Pulmonary artery endothelial cell (primary cell): ENCODE results near the gene CELA2A. TPM values are rescaled to one million over a fixed set of nuclear protein-coding genes. Genes with fewer than 3 reads are reported as not detected.

Source experiments
- DNase-seq: peaks from one replicate; pipeline ENCODE4 v3.0.0-alpha.2; 2011; ENCODE audit warnings: low read depth, low spot score
- total RNA-seq: library from RNA; depleted of rRNA; stranded (reverse); fragments of >200 nt; gene quantifications from 2 replicates; pipeline ENCODE4 v1.2.3, GENCODE V29; 2014

Gene CELA2A
- not detected in 2 replicates for total RNA-seq

DNA sequence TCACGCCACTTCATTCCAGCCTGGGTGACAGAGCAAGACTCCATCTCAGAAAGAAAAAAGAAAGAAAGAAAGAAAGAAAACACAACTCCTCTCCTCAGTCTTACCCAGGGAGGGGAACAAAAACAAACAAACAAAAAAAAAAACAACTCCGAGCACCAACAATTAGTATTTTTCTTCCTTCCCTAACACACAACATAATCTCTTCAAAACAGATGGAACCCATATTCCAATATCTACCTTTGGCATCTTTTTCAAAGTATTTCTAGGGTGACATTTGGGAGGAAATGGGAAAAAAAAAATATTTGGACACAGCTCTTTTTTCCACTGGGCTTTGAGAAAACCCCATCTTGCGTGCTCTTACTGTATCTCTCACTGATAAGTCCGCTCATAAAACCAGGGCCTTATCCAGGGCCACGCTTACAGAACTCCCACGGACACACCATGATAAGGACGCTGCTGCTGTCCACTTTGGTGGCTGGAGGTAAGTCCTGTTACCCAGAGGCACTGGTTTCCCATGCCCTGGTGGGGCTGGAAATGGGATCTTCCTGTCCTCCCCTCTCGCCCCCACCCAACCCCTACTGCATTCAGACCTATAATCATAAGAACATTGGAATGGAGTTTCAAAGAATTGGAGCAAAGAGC is at the start of gene CELA2A:
Gene CELA2A (plus strand): TSS at position 420 of the 642 bp plus-strand sequence. CDS start 22 bp downstream, at position 442.
- DNase-seq: no peak

- DNase-seq: no peak
Observed at GRCh38 chr1:15407580-15407979, 49.0 kb upstream of the CELA2A start.

GRCh38 chr1:15408890-15409387 is 47.6 kb upstream of the CELA2A start:
- no peak for DNase-seq

DNA sequence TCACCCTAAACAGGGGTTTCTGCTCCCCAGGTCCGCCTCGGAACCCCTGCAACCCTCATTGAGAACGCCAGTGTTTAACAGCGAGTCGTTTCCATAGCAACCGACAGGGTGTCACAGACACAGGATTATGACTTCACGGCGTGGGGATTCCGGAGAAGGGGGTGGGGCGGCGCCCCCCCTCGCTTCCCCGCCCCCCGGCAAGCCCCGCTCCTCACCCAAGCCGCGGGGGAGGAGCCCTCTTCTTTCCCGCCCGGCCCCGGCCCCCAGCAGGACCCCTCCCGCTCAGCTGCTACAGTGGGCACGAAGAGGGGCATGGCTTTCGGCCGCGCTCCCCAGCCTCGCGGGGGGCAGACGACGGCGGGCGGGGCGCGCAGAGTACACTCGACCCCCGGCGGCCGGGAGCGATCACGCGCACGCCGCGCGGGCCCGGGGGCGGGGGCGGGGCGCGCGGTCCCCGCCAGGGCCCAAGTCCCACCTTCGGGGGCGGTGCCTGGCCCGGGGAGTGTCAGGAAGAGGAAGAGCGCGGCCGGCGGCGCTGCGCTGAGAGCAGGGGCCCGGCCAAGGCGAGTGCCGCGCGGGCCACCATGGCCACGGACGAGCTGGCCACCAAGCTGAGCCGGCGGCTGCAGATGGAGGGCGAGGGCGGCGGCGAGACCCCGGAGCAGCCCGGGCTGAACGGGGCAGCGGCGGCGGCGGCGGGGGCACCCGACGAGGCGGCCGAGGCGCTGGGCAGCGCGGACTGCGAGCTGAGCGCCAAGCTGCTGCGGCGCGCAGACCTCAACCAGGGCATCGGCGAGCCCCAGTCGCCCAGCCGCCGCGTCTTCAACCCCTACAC is 46.9 kb upstream of the CELA2A start, which contains the start of gene EFHD2:
Gene EFHD2 (plus strand): TSS at position 501 of the 835 bp plus-strand sequence. CDS start 84 bp downstream, at position 585.
- DNase-seq: no peak

DNA sequence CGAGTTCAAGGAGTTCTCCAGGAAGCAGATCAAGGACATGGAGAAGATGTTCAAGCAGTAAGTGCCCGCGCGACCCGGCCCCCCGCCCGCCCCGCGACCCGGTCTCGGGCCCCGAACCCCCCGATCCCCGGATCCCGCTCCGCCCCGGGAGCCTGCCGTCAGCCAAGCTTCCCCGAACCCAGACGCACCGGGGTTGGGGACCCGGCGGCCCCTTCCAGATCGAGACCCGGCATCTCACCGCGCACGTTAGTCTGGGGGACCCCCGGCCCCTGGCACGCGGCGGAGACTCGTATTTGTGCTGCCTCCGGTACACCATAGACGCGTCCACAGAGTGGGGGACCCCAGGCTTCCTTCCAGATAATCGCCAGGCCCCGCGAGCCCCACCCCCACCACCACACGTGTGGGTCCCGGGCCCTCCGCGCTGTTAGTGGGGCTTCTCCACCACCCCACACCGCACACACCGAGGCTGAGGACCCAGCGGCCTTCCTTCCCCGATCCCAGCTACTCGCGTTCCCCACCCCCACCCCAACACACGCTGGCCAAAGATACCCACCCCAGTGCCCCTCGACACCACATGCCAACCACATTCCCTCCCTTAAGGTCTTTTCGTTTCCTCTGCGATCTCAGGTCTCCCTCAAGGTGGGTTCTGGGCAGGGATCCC is 46.2 kb upstream of the CELA2A start:
- DNase-seq: no peak

- no peak for DNase-seq
Observed at GRCh38 chr1:15410884-15411245, 45.7 kb upstream of the CELA2A start.

GRCh38 chr1:15411593-15412137 is 44.9 kb upstream of the CELA2A start:
- no peak for DNase-seq

GRCh38 chr1:15412175-15412800 is 44.2 kb upstream of the CELA2A start:
- no peak for DNase-seq

GRCh38 chr1:15412843-15413242 is 43.7 kb upstream of the CELA2A start:
- DNase-seq: no peak

DNA sequence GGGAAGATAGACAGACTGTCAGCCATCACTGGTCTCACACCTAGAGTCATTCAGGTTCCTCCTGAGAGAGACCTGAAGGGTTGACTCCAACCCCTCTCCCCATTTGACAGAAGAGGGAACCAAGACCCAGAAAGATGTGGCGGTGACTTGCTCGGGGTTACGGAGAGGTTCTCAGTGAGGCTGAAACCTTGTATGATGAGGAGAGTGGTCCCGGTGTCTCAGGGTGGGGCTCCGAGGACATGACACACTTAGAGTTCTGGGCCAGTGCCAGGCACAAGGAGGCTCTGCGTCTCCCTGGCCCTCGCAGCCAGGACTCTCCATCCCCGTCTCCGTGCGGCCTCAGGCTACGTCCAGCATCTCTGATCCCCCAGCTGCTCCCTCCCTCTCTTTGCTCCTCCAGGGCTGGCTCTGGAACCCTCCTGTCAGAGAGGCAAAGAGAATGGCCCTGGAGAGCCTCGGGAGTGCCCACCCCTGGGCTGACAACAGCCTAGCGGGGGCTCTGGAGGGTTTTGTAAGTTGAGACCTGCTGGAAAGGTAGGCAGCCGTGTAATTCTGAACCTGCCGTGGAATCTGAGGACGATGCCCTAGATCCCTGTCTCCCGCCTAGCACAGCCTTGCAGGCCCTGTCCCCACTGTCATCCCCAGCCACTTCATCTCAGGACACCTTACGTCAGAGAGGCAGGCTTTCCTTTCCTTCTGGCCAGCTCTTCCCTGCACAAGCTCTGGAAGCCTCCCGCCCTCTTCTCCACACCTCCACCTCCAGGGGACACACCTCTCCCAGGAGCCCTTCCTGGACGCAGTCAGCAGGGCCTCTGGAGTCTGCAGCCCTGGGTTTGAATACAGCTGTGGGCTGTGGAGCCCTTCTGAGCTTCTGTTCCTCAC is 42.7 kb upstream of the CELA2A start:
- DNase-seq: no peak

DNA sequence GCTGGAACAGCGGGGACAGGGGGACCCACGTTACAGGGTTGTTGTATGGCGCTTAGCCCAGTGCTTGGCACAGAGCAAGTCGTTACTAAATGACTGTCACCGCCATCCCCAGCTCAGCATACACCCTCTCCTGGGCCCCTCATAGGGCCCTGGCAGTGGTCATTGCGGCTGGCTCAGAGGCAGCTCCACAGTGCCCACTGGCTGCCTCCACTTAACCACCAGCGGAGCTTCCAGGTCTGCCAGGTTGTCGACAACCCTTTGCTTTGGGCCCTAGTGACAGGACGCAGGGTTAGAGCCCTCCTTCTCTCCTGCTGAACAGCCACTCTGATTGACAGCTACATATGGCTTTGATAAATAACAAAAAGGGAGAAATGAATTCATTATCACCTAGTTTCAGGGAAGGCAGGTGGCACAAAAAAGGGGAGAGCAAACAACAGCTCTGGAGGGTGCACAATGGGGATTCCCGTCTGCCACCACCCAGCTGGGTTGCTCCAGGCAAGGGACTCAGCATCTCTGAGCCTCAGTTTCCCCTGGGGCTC is 42.0 kb upstream of the CELA2A start:
- DNase-seq: no peak

DNA sequence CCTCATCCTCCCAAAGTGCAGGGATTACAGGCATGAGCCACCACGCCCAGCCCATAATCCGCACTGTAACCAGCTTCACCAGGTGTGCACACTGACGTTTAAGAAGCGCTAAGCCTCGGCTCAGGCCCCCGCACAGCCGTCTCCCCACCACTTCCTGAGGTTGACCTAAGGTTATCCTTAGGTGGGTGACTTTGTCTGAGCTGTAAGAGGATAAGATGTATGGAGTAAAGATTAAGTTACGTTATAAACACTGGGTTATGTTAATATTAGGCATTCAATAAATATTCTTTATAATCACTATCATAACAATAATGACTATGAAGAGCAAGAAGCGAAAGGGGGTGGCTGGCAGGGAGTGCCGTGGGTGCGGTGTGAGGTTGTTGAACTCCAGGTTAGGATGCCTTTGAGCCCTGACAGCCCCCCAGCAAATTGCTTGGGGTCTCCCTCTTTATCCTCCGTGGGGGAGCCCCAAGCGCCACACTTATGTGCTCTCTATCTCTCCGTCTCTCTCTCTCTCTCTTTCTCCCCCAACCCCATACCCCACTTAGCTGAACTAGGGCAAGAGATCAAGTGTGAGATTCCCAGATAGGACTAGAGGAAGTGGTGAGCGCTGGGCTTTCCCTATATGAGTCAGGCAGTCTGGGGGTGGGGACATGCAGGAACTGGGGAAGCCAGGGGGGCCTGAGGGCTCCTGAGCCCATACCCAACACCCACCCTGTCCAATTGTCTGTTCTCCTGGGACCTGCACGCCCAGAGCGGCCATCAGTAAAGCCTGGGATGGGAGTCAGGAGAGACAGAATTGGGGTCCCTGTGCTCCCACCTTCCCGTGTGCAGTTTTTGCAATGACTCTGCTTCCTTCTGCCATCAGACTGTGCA is 39.2 kb upstream of the CELA2A start:
- no peak for DNase-seq

DNA sequence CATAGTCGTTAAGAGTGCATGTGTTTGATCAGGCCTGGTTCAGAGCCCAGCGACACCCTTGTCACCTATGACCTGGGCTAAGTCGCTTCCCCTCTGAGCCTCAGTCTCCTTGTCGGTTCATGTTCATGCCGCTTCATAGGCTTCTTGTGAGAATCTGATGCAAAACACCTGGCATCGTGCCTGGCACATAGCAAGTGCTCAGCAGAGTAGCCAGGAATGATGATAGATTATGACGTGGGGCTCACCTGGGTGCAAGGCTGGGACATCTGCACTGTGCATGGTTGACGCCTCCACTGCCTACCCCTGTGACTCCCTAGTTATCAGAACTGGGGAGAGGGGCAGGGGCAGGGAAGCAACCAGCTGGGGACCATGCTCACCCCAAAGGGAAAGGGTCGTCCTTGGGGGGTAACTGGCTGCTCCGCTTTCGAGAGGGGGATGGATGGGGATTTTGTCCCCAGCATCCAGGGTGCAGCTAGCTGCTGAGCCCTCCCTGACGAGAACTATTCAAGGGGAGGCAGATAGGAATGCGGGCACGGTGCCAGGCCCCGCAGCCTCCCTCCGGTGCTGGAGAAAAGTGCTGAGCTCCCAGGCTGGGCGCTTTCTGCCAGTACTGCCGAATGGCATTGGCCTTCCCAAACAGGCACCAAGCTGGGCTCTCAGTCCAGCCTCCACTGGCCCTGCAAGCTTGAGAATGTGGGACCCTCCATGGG is 37.6 kb upstream of the CELA2A start:
- DNase-seq: no peak

DNA sequence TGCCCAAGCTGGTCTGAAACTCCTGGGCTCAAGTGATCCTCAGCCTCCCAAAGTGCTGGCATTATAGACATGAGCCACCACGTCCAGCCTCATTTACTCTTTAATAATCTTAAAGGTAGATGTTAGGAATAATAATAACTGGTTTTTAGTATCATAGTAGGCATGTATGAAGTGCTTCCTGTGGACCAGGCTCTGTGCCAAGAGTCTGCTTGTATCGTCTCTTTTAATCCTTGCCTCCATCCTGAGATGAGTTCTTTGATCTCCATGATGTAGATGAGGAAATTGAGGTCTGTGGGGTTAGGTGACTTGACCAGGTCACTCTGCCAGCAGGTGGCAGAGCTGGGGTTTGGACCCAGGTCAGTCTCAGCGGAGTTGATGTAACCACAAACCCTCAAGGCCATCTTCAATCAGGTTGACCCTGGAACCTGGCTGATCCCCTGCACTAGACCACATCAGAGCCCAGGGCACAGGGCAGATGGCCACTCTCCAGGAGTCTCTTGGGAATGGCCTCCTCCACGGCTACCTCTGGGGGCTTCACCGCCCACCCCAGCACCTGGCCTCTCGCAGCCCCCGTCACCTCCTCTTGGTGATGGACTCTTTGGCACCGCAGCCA is 35.6 kb upstream of the CELA2A start:
- no peak for DNase-seq

DNA sequence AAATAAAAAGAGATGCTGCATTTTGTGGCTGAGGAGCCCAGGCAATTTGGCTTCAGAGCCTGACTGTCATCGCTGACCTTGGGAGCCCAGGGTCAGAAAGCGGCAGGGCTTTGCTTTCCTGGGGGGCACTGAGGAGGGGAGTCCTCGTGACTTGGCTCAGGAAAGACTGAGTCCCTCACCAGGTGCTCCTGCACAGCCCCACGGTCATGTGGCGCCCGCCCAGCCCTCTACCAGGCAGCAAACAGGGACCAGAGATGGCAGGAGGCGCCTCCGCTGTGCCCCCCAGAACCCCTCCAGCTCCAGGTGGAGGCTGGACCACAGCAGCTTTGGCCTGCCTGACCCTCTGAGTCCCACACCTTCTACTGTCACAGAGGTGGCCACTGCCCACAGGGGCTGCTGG is 33.7 kb upstream of the CELA2A start:
- DNase-seq: no peak

DNA sequence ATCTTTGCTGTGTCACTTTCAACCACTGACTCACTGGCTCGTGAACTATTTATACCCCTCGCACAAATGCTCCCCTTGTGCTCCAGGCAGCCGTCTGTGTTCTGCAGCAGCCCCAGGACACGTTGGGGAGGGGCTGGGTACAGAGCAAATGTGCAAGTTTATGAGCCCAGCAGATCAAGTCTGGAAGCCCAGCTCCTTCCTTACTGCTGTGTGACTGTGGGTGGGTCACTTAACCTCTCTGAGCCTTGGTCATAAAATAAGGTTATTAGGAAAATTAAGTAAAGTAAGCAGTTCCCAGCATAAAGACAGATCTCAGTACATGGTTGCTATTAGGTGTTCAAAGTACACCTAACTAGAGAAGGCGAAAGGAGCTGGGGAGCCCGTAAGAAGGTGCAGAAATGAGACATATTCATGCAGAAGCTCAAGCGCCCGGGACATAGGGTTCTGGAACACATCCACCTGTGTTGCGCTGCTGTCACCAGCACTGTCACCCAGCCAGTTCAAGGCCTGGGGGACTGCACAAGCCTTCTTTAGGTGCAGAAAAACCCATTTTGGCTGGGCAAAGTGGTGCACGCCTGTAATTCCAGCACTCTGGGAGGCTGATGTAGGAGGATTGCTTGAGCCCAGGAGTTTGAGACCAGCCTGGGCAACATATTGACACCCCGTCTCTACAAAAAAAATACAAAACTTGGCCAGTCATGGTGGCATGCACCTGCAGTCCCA is 33.0 kb upstream of the CELA2A start:
- no peak for DNase-seq

GRCh38 chr1:15424146-15424667 is 32.3 kb upstream of the CELA2A start:
- no peak for DNase-seq
